DMS114 treated with DMSO at 0.1 percent for 48 hours (cell line): ENCODE measurements around the gene GTF2B.
"Not testable (repeated sequence)": the region's sequence is repeated elsewhere in the genome, so short reads cannot be mapped to it uniquely, and the experiment has no call there.

Source experiments
- DNase-seq: peaks from one replicate; lab custom pipeline; 2025; ENCODE audit not compliant: unreplicated experiment; lab: John Stamatoyannopoulos, UW

The GTF2B gene

GRCh38 chr1:88885933-88886332 lies 5.4 kb downstream of the GTF2B start:
- no peak for DNase-seq

GRCh38 chr1:88883156-88883555 lies 8.2 kb downstream of the GTF2B start:
- DNase-seq = no peak

- not testable (repeated sequence) for DNase-seq
Observed at GRCh38 chr1:88880717-88881116, 10.7 kb downstream of the GTF2B start.

GRCh38 chr1:88878731-88879130 lies 12.6 kb downstream of the GTF2B start:
- no peak for DNase-seq

- DNase-seq = no peak
Observed at GRCh38 chr1:88877911-88878310, 13.5 kb downstream of the GTF2B start.

GRCh38 chr1:88877382-88877825 lies 14.0 kb downstream of the GTF2B start:
- DNase-seq = peak; percentile 38

- DNase-seq = no peak
Observed at GRCh38 chr1:88876573-88877365, 14.6 kb downstream of the GTF2B start.

GRCh38 chr1:88875595-88875994 lies 15.8 kb downstream of the GTF2B start:
- no peak for DNase-seq

- no peak for DNase-seq
Observed at GRCh38 chr1:88873737-88874349, 17.5 kb downstream of the GTF2B start.

GRCh38 chr1:88869644-88870043 lies 21.7 kb downstream of the GTF2B start:
- not testable (repeated sequence) for DNase-seq

- no peak for DNase-seq
Observed at GRCh38 chr1:88867743-88868521, 23.4 kb downstream of the GTF2B start.

- DNase-seq = no peak
Observed at GRCh38 chr1:88851303-88852063, 39.9 kb downstream of the GTF2B start.

GRCh38 chr1:88847643-88848042 lies 43.7 kb downstream of the GTF2B start:
- no peak for DNase-seq

- DNase-seq = no peak
Observed at GRCh38 chr1:88825721-88826120, 65.6 kb downstream of the GTF2B start.

- not testable (repeated sequence) for DNase-seq
Observed at GRCh38 chr1:88819642-88820041, 71.7 kb downstream of the GTF2B start.

- no peak for DNase-seq
Observed at GRCh38 chr1:88813471-88813870, 77.9 kb downstream of the GTF2B start.

GRCh38 chr1:88812366-88812765 lies 79.0 kb downstream of the GTF2B start:
- DNase-seq = no peak

- no peak for DNase-seq
Observed at GRCh38 chr1:88803444-88803843, 87.9 kb downstream of the GTF2B start.

- no peak for DNase-seq
Observed at GRCh38 chr1:88802950-88803349, 88.4 kb downstream of the GTF2B start.
